GM19099 (cell line): ENCODE results near the gene ITPR1.

Experiments
- POLR2A ChIP-seq: IDR thresholded peaks from 3 replicates; pipeline ENCODE4 v1.6.1; 2011; ENCODE audit warnings: low read depth; ENCODE audit not compliant: insufficient read length; ENCODE audit errors: extremely low read depth

Gene ITPR1

DNA sequence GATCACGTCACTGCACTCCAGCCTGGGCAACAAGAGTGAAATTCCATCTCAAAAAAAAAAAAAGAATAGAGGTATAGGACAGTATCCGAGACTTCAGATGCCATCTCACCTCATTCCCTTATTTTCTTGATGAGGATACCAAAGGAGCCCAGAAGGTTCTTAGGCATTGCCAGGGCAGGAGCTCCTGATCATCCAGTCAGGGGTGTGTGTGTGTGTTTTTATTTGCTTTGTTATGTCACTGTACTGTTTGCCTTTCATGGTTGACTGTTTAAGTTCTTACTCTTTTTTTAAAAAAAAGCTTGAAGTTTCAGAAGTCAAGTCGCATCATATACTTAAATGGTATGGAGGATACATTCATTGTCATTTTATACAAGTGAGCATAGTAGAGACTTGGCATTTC is 346.1 kb downstream of the ITPR1 start:
- no peak for TF ChIP-seq POLR2A

DNA sequence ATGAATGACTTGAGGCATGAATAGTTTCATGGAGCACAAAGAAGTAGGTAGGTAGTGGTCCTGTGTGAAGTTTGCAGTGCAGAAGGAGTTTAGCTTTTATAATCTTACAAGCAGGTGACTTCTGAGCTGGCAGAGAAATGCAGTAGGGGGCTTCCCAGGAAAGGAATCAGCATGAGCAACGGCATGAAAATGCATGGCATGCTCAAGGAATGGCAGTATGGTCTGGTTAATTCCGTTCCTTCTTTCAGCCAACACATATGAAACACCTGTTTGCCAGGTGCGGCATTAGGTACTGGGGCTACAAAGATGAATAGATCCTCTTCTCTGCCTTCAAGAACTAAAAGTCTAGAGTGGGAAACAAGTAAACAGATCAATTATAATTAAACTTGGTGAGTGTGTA is 348.1 kb downstream of the ITPR1 start:
- no peak for TF ChIP-seq POLR2A

DNA sequence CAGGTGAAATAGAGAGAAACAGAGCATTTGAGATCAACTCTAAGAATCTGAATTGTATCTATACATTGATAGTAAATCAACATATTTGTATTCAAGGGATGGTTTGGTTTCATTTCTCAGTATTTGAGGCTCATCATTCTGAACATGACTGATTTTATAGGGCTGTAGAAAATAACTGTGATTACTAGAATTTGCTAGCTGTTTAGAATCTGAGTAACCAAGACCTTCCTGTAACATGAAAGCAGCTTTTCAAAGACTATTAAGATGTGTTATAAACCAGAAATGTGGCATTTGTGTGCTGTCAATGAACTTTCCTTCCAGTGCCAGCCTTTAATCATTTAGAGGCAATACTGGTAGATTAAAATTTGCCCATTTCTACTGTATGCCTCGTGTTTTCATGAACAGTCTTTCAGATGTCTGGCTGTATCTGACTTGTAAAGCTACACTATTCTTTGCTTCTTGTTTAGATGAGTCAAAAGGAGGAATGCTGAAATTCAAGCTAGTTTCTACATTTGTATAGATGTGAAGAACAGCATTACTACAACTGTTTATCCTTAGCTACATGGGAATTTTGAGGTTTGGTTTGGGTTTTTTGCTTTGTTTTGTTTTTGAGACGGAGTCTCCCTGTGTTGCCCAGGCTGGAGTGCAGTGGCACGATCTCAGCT is 348.8 kb downstream of the ITPR1 start:
- TF ChIP-seq POLR2A: no peak

DNA sequence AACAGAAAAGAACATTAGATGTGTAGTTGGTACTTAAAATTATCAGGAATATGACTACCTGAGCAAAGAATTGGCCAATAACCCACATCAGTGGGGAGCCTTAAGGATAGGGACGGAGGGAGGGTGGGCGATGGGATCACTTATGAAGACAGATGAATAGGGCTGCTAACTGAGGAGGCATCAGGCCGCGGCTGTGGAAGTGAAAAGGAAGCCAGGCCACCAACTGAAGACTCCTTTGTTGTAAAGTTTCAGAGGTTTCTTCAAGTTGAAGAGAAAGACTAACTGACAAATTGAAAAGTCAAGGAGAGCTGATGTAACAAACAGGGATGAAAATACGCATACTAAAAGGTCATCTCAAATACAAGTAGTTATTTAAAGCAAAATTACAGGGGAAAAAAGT is 350.5 kb downstream of the ITPR1 start:
- no peak for TF ChIP-seq POLR2A

DNA sequence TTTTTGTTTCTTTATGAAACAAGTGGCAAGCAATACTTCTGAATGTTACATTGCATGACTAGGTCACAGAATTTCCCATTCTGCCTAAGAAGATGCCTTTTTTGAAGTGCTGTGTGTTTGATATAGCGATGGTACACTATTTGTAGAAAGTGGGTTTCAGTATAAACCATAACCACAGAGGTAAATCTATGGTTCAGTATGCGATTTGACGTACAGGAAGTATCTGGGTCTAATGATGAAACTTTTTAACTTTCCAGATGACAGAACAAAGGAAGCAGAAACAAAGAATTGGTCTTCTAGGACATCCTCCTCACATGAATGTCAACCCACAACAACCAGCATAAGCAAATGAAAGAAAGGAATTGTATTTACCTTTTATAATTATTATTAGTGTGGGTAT is 352.7 kb downstream of the ITPR1 start:
- no peak for TF ChIP-seq POLR2A

DNA sequence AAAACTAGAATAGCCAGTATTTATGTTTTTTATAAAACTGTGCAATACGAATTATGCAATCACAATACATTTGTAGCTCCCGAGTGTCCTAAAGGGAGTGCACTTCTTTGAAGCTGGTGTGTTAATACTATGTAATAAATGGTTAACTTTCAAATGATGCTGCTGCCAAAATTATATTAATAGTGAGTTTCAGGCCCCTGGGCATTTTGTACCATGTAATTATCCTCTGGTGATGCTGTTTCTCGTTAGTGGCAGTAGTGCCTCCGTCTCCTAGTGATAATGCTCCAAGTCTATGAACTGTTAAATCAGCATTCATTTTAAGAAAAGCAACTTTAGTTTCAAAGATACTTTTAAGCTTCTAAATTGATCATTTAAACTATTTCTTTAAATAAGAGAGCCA is 353.4 kb downstream of the ITPR1 start:
- TF ChIP-seq POLR2A: no peak

DNA sequence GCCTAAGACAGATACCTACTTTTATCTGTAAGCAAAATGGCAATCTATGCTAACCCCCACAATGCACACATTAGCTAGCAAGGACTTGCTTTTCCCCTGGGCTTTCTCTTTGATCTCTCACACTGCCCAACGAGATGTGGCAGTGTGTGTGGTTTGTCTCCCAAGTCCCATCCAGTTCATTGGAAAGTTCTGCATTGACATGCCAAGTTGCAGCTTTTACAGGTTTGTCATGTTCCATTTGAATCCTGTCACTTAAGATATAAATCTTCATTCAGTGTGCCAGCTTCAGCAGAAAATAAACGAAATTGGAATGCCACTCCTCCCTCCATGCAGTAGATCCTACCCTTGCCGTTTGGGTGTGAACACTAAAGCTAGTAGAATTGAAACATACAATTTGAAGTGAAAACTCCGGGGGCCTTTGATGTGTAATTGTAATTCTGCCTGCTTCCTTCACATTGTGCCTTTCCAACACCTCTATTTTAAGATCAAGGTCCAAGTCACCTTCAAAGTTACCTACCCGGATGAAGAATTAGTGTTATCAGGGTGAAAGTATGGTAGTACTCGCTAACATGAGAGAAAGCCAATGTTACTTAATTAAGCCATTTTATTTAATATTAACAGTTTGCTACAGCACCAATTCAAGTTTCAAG is 355.2 kb downstream of the ITPR1 start:
- no peak for TF ChIP-seq POLR2A

DNA sequence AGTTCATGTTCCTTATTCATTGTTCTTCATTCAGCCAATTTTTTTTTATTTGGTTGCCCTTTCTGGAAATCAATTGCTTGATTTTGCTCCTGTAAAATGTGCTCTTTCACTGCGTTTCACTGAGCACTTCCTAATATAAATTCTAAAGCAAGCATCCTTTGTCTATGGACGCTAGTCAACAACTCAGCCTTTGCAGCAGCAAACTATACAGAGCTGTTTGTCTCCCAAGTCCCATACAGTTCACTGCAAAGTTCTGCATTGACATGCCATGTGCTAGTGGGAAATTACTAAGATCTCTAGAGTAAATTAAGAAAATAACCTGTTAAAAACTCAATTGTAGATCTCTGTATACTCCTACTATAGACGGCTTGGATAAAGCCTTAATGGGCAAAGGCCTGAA is 356.0 kb downstream of the ITPR1 start:
- no peak for TF ChIP-seq POLR2A

DNA sequence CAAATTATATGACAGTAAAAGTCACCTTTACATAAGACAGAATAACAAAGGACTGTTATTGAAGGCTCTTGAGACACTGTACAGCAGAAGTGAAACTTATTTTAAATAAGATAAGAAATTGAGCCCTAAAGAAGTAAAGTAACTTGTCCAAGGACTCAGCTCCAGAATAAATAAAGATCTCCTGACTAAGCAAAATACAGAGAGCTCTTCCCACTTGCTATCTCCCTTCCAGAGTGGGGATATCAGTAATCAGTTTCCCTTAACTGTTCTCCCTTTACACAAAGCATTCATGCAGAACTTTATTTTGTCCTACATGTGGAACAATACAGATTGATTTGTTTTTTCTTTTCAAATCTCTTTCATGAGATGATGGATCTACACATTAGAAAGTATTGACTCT is 356.6 kb downstream of the ITPR1 start:
- no peak for TF ChIP-seq POLR2A

DNA sequence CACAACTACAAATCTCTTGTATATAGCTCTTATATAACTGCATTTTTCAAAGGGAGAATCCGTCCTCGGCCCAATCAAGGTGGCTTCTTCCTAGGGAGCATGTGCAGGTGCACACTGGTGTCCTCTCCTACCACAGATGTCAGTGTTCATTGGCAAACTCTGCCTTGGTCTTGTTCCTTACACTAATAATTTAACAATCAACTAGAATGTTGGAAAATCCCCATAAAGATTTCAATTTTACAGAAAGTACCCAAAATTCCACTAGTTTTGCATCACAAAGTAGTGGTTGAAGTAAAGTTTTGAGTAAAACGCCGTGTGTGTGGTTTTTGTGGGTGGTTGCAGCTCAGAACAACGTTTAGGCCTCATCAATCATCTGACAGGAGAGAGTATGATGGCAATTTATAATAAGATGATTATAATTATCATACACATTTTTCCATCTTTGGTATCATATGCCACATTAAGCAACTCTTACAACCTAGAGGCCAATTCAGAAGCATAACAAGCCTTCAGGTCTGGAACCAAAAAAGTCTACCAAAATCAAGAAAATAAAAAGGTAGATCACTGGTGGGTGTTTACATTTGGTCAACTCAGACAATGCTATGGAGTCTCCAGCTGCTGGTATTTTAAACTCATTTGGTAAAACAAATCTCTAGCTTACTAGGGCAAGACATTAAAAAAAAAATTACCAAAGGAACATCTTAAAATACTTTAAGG is 357.2 kb downstream of the ITPR1 start:
- TF ChIP-seq POLR2A: no peak

DNA sequence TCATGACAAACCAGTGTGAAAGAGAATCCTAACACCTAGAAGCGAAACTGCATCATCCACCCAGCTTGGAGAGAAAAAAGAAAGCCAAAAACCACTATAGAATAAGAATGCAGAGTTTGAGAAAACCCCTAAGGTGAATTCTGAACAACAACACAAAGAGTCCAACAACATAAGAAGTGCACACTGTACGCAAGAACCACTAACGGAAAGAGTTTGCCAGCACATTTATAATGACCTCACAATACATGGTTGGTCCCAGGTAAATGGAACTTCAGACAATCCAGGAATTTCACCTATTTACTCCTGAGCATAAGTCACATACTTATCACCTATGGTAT is 357.7 kb downstream of the ITPR1 start:
- TF ChIP-seq POLR2A: no peak

DNA sequence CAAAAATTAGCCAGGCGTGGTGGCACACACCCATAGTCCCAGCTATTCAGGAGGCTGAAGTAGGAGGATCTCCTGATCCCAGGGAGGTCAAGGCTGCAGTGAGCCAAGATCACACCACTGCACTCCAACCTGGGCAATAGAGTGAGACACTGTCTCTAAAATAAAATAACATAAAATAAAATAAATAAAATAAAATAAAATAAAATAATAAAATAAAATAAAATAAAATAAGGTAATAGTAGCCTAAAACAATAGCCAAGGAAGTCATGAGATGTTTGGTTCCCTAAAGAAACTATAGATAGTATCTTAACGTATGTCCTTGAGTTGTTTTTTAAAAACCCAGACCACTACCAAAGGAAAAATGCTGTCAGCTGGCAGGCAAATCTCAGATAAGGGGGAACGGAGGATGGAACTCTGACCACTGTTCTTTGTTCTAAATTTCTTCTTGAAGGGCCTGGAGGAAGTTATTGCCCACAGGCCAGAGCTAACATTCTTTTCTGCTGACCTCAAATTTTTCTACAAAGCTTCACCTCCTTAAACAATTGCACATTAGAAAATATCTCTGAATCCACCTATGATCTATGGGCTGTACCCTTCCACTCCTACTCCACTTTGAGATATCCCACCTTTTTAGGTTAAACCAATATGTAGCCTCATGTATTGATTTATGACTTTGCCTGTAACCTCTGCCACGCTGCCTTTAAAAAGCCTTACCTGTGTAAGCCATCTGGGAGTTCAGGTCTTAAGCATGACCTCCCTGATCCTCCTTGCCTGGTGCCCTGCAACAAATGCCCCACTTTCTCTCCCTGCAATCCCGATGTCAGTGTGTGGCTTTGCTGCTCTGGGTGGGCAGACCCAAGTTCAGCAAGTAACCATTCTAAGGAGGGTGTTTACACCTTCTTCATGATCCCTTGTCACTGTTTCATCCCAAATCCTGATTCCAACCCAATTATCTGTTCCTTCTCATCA is 359.9 kb downstream of the ITPR1 start:
- no peak for TF ChIP-seq POLR2A

DNA sequence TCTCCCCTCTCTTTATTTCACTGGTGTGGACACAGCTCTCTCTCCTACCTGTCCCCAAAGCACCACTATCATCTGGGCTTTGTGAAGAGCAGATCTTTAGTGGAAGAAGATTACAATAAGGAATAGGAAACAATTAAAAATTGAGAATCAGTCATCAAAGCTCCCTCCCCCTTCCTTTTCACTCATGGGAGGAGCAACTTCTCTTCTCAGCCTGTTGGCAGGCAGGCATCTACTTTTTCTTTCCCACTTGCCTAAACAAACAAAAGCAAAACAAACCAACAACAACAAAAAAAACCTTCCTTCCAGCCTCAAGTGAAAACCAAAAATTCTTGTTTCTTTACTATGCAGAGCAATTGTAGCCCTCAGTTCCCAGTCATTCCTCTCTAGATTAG is 360.6 kb downstream of the ITPR1 start:
- TF ChIP-seq POLR2A: no peak

DNA sequence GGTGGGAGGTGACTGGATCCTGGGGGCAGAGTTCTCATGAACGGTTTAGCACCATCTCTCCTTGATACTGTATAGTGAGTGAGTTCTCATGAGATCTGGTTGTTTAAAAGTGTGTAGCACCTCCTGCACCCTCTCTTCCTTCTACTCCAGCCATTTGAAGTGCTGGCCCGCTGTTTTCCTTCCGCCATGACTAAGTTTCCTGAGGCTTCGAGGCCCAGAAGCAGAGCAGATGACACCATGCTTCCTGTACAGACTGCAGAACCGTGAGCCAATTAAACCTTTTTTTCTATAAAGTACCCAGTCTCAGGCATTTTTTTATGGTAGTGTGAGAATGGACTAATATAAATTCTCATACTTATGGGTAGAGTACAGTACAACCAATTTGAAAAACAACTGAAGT is 362.5 kb downstream of the ITPR1 start:
- TF ChIP-seq POLR2A: no peak

DNA sequence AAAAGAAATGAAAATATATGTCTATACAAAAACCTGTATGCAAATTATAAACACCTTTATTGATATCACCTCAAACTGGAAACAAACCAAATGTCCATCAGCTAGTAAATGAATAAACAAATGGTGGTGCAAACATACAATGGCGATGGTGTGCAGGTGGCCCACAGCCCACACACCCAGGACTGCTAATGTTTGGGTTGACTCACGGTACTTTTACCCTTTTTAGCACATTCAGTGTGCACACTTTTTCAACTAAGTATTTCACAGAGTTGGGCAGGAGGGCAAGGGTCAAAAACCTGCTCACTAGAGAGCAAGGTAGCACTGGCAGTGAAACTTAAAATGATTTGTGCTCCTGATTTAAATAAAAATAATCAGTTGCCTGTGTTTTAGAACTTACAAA is 363.0 kb downstream of the ITPR1 start:
- TF ChIP-seq POLR2A: no peak
